NCI-H510A (cell line): ENCODE results near the gene TSTD2.

Source experiments
- DNase-seq: peaks from one replicate; lab custom pipeline; 2025; lab: John Stamatoyannopoulos, UW

The TSTD2 gene

GRCh38 chr9:97562542-97562941, 70.6 kb downstream of the TSTD2 start:
- no peak for DNase-seq

GRCh38 chr9:97561501-97561900, 71.7 kb downstream of the TSTD2 start:
- no peak for DNase-seq

DNA sequence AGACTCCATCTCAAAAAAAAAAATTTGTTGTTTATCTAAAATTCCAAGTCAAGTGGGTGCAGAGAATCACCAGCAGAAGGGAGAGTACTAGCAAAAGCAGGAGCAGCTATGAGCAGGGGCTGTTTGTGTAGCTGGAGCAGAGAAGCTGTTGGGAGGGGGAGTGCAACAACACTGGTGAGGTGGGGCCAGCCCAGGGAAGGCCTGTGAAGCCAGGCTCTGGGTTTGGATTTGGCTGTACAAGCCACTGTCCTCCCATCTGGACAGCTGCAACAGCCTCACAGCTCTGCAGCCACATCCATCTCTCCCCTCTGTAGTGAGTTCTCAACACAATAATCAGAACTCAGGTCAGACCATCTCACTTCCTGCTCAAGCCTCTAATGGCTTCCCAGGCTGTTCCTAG, 72.3 kb downstream of the TSTD2 start:
- no peak for DNase-seq

DNA sequence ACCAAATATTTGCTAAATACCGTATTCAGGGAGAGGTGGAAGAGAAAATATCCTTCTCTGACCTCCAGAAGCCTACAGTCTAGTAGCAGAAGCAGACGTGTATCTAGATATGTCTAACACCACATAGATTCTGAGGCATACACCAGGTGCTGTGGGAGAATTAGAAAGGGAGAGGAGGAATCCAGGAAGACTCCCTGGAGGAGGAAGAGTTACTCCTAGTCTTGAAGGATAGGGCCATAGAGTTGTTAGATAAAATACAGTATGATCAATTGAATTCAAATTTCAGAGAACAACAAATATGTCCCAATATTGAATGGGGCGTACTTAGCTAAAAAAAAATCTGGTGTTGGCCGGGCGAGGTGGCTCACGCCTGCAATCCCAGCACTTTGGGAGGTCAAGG, 73.0 kb downstream of the TSTD2 start:
- DNase-seq, result no peak

GRCh38 chr9:97559111-97559514, 74.1 kb downstream of the TSTD2 start:
- no peak for DNase-seq

GRCh38 chr9:97558701-97559101, 74.5 kb downstream of the TSTD2 start:
- no peak for DNase-seq

DNA sequence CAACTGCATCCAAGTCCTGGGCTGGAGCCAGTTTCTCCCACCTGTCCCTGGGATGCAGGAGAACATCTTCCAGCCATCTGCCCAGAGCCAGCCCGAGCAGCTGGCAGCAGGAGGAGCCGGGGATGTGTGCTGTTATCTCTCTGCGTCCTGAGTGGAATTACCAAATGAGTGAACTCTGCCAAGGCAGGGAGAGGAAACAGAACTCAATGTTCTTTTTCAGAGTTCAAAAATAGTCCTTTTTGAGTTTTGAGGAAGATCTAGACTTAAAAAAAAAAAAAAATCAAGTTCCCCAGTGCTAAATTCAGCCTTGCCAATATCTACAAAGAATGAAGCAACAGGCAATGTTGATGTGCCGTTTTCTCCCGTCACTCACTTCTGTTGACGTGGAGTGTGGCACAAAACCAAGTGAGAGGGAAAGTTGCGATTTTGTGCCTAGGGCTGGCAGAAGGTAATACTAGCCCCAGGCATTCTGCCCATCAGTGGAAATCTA, 75.5 kb downstream of the TSTD2 start:
- DNase-seq, result no peak

GRCh38 chr9:97556721-97557605, 76.2 kb downstream of the TSTD2 start:
- no peak for DNase-seq

DNA sequence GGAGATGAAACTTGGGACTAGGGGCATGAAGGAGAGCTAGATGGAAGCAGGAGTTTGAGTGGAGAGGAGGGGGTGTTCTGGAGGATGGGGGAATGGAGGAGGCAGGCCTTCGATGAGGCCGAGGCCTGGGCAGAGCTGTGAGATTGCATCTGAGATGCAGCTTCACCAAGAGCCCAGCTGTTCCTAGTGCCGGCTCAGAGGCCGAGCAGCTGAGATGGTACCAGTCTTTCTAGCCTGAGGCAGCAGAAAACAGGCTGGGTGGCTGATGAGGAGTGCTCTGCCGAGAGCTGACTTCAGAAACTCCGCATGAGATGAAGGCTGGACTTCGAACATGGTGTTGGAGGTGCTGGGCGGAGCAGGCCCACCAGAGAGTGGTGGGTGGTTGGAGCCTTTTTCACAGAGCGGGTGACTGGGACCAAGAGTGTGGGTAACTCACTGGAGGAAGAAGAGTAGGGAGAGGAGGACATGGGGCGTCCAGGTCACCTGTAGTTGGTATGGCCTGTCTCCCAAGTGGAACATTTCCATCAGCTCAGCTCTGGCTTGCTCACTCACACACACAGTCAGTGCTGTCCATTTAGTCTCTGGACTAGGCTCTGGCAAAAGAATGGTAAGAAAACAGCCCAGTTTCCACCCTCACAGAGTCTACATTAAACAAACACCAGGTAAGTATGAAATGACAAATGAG, 77.0 kb downstream of the TSTD2 start:
- no peak for DNase-seq

- no peak for DNase-seq
Measured at GRCh38 chr9:97555164-97555563, 78.0 kb downstream of the TSTD2 start.

- DNase-seq, result no peak
Measured at GRCh38 chr9:97554566-97555075, 78.5 kb downstream of the TSTD2 start.

DNA sequence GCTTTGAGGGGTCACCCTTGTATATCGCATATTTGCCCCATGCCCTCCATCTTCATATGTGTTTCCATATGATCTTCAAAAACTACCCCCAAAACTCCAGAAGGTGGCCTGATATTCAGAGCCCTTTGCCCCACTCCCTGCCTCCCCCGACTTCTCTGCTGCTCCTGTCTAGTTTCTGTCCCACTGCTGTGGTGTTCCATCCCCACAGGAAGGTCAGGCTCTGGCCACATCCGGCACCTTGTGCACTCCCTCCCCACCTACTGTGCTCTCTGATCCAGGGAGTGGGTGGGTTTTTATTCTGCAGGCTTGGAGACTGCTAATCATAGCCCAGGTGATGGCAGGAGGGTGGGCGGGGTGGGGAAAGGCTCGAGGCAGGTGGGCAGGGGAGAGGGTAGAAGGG, 79.3 kb downstream of the TSTD2 start:
- DNase-seq, result no peak

DNA sequence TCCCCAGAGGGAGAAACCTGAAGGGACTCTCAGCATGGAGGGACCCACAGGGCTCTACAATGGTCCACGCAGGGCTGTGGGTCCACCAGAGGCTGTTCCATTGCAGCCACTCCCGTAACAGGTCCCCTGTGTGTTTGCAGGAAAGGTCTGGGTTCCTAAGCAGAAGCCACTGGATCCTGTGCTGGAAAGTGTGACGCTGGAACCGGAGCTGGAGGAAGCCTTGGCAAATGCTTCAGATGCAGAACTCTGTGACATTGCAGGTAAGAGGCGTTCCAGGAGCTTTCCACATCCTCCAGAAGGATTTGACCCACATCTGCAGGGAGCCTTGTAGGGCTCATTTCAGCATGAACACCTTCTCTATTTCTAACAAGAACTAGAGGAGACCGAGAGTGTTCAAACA, 80.0 kb downstream of the TSTD2 start:
- DNase-seq, result no peak

GRCh38 chr9:97551308-97551707, 81.9 kb downstream of the TSTD2 start:
- no peak for DNase-seq

- DNase-seq, result no peak
Measured at GRCh38 chr9:97550386-97550785, 82.8 kb downstream of the TSTD2 start.
